ENCODE data around the gene GALNT7.

The GALNT7 gene

GRCh38 chr4:173177232-173177631 lies 8.6 kb downstream of the GALNT7 start:
- Histone ChIP-seq H3K4me1 (ENCODE audit: control insufficient read depth in 2 of 2, insufficient read depth in 1 of 2, low read depth in 1 of 2, low read length in 2 of 2) (peaks cover 0 to 8% of the 10 kb centered on the region in 2 donors), H2BK12ac (ENCODE audit: low read length) (no peak overlapping the region), H2BK15ac (ENCODE audit: low read length) (no peak overlapping the region), H4K91ac (ENCODE audit: low read depth, low read length, poor library complexity) (no peak overlapping the region), H3K27ac (replicated peaks; ENCODE audit: low read length) (no peak overlapping the region), H2BK120ac (ENCODE audit: low read depth, low read length) (no peak overlapping the region), H3K36me3 (replicated peaks in 1 of 2; ENCODE audit: control insufficient read depth in 2 of 2, insufficient read depth in 2 of 2, low read length in 2 of 2) (no peaks in the 10 kb centered on the region), H2BK5ac (ENCODE audit: low read length) (no peak overlapping the region), H3K14ac (ENCODE audit: low read length) (no peak overlapping the region), H3K27me3 (ENCODE audit: control insufficient read depth in 3 of 3, insufficient read depth in 3 of 3, low read depth in 1 of 3, low read length in 3 of 3) (no peaks in the 10 kb centered on the region), H3K18ac (ENCODE audit: low read length) (no peak overlapping the region), H3K79me1 (ENCODE audit: low read depth, low read length) (peaks cover 2% of the 10 kb centered on the region), H3K4me2 (ENCODE audit: insufficient read depth, low read length, poor library complexity, severe bottlenecking) (no peak overlapping the region), H3K23ac (ENCODE audit: low read depth, low read length, poor library complexity) (no peak overlapping the region), H4K8ac (ENCODE audit: low read depth, low read length) (no peak overlapping the region), H3K9ac (ENCODE audit: low read depth, low read length, poor library complexity) (no peak overlapping the region), H2AK5ac (ENCODE audit: low read depth, low read length) (no peak overlapping the region), H3K4me3 (ENCODE audit: low read length in 2 of 2) (no peak overlapping the region), H2AFZ (ENCODE audit: low read length) (no peak overlapping the region), H3K9me3 (replicated peaks in 1 of 2; ENCODE audit: control insufficient read depth in 2 of 2, insufficient read depth in 1 of 2, low read depth in 1 of 2, low read length in 2 of 2) (peaks cover 0 to 5% of the 10 kb centered on the region in 2 donors), H3K4ac (ENCODE audit: low read length) (no peak overlapping the region)
- DNase-seq (ENCODE audit: low spot score), result no peak
- WGBS, 2 donors (ENCODE audit: extremely low coverage in 2 of 2, insufficient read length in 2 of 2, insufficient replicate concordance in 1 of 2), result no CpG with 5 or more reads among the region's 3 CpGs

DNA sequence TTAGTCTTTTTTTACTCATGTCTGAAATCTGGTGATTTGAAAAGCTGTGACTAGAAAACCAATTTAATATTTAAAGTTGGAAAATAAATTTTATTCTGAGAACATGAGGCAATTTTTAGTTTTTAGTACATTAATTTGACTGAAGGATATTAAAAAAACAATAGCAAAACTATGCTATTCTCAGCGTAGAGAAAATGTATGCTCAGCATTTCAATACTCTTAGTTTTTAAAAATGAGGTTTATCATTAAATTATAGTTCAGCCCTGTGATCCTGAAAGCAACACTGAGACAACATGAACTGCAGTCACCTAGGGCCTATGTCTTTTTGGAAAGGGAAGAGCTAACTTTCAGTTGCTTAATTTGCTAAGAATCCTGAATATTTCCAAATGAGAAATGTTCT lies 9.5 kb downstream of the GALNT7 start:
- WGBS, 2 donors (ENCODE audit: extremely low coverage in 2 of 2, insufficient read length in 2 of 2, insufficient replicate concordance in 1 of 2), result no CpG with 5 or more reads among the region's 1 CpG
- Histone ChIP-seq H3K4me3 (ENCODE audit: low read length in 2 of 2) (no peak overlapping the region), H3K79me1 (ENCODE audit: low read depth, low read length) (peaks cover 4% of the 10 kb centered on the region), H3K36me3 (replicated peaks in 1 of 2; ENCODE audit: control insufficient read depth in 2 of 2, insufficient read depth in 2 of 2, low read length in 2 of 2) (no peaks in the 10 kb centered on the region), H2AK5ac (ENCODE audit: low read depth, low read length) (no peak overlapping the region), H3K4me2 (ENCODE audit: insufficient read depth, low read length, poor library complexity, severe bottlenecking) (no peak overlapping the region), H3K23ac (ENCODE audit: low read depth, low read length, poor library complexity) (no peak overlapping the region), H2BK120ac (ENCODE audit: low read depth, low read length) (no peak overlapping the region), H2AFZ (ENCODE audit: low read length) (no peak overlapping the region), H3K4me1 (ENCODE audit: control insufficient read depth in 2 of 2, insufficient read depth in 1 of 2, low read depth in 1 of 2, low read length in 2 of 2) (peaks cover 0 to 8% of the 10 kb centered on the region in 2 donors), H2BK12ac (ENCODE audit: low read length) (no peak overlapping the region), H3K27me3 (ENCODE audit: control insufficient read depth in 3 of 3, insufficient read depth in 3 of 3, low read depth in 1 of 3, low read length in 3 of 3) (no peaks in the 10 kb centered on the region), H3K9me3 (replicated peaks in 1 of 2; ENCODE audit: control insufficient read depth in 2 of 2, insufficient read depth in 1 of 2, low read depth in 1 of 2, low read length in 2 of 2) (no peaks in the 10 kb centered on the region), H3K14ac (ENCODE audit: low read length) (no peak overlapping the region), H4K8ac (ENCODE audit: low read depth, low read length) (no peak overlapping the region), H2BK5ac (ENCODE audit: low read length) (no peak overlapping the region), H4K91ac (ENCODE audit: low read depth, low read length, poor library complexity) (no peak overlapping the region), H3K4ac (ENCODE audit: low read length) (no peak overlapping the region), H3K18ac (ENCODE audit: low read length) (no peak overlapping the region), H3K27ac (replicated peaks; ENCODE audit: low read length) (no peak overlapping the region), H3K9ac (ENCODE audit: low read depth, low read length, poor library complexity) (no peak overlapping the region), H2BK15ac (ENCODE audit: low read length) (no peak overlapping the region)
- no peak for DNase-seq (ENCODE audit: low spot score)

DNA sequence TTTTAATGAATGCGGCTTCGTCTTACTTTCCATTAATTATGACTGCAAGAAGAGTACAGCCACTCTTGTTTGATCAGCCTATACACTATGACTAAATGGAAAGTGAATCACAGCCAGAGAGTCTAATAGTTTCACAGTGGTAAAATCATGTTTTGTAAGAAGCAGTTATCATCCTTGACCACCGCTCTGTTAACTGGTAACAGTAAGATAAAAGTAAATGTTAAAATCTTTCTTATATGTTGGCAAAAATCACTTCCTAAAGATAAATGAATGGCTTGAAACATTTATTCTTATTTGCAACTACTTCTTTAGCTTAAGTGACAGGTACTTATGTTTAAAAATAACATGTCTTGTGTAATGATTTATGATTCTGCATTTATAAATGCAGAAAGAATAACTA lies 13.2 kb downstream of the GALNT7 start:
- no peak overlapping the region for H2AFZ ChIP-seq (ENCODE audit: low read length)
- no peak overlapping the region for H3K4me3 ChIP-seq (ENCODE audit: low read length in 2 of 2)
- no peak overlapping the region for H3K27ac ChIP-seq (replicated peaks; ENCODE audit: low read length)
- no peak overlapping the region for H3K4me2 ChIP-seq (ENCODE audit: insufficient read depth, low read length, poor library complexity, severe bottlenecking)
- no peaks in the 10 kb centered on the region for H3K36me3 ChIP-seq (replicated peaks in 1 of 2; ENCODE audit: control insufficient read depth in 2 of 2, insufficient read depth in 2 of 2, low read length in 2 of 2)
- no peaks in the 10 kb centered on the region for H3K27me3 ChIP-seq (ENCODE audit: control insufficient read depth in 3 of 3, insufficient read depth in 3 of 3, low read depth in 1 of 3, low read length in 3 of 3)
- DNase-seq (ENCODE audit: low spot score), result no peak
- H3K4me1 ChIP-seq (ENCODE audit: control insufficient read depth in 2 of 2, insufficient read depth in 1 of 2, low read depth in 1 of 2, low read length in 2 of 2), result peaks cover 0 to 2% of the 10 kb centered on the region in 2 donors
- no peak overlapping the region for H4K8ac ChIP-seq (ENCODE audit: low read depth, low read length)
- H2BK15ac ChIP-seq (ENCODE audit: low read length), result no peak overlapping the region
- no peak overlapping the region for H3K18ac ChIP-seq (ENCODE audit: low read length)
- H2AK5ac ChIP-seq (ENCODE audit: low read depth, low read length), result no peak overlapping the region
- no peak overlapping the region for H2BK12ac ChIP-seq (ENCODE audit: low read length)
- H3K9ac ChIP-seq (ENCODE audit: low read depth, low read length, poor library complexity), result no peak overlapping the region
- H2BK5ac ChIP-seq (ENCODE audit: low read length), result no peak overlapping the region
- no peak overlapping the region for H4K91ac ChIP-seq (ENCODE audit: low read depth, low read length, poor library complexity)
- peaks cover 4% of the 10 kb centered on the region for H3K79me1 ChIP-seq (ENCODE audit: low read depth, low read length)
- no peaks in the 10 kb centered on the region for H3K9me3 ChIP-seq (replicated peaks in 1 of 2; ENCODE audit: control insufficient read depth in 2 of 2, insufficient read depth in 1 of 2, low read depth in 1 of 2, low read length in 2 of 2)
- H2BK120ac ChIP-seq (ENCODE audit: low read depth, low read length), result no peak overlapping the region
- H3K14ac ChIP-seq (ENCODE audit: low read length), result no peak overlapping the region
- H3K23ac ChIP-seq (ENCODE audit: low read depth, low read length, poor library complexity), result no peak overlapping the region
- no peak overlapping the region for H3K4ac ChIP-seq (ENCODE audit: low read length)
- WGBS, 2 donors (ENCODE audit: extremely low coverage in 2 of 2, insufficient read length in 2 of 2, insufficient replicate concordance in 1 of 2), result no CpG with 5 or more reads among the region's 3 CpGs

DNA sequence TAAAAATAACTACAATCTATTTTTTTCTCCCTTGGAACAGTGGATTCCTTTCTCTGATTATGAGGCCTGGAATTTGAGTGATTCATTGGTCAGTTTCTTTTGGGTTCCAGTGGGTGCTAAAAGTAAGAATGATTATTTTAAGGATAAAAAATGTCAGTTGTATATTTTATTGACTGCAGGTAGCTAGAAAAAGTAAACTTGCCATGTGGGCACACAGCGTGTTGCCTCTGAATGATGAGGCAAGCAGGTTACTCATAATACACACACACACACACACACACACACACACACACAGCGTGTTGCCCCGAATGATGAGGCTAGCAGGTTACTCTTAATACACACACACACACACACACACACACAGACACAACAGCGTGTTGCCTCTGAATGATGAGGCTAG lies 13.8 kb downstream of the GALNT7 start:
- Histone ChIP-seq H3K27me3 (ENCODE audit: control insufficient read depth in 3 of 3, insufficient read depth in 3 of 3, low read depth in 1 of 3, low read length in 3 of 3) (no peaks in the 10 kb centered on the region), H3K36me3 (replicated peaks in 1 of 2; ENCODE audit: control insufficient read depth in 2 of 2, insufficient read depth in 2 of 2, low read length in 2 of 2) (no peaks in the 10 kb centered on the region), H3K4me3 (ENCODE audit: low read length in 2 of 2) (no peak overlapping the region), H2BK5ac (ENCODE audit: low read length) (no peak overlapping the region), H3K27ac (replicated peaks; ENCODE audit: low read length) (no peak overlapping the region), H3K4me1 (ENCODE audit: control insufficient read depth in 2 of 2, insufficient read depth in 1 of 2, low read depth in 1 of 2, low read length in 2 of 2) (no peaks in the 10 kb centered on the region), H3K23ac (ENCODE audit: low read depth, low read length, poor library complexity) (no peak overlapping the region), H2BK12ac (ENCODE audit: low read length) (no peak overlapping the region), H2AK5ac (ENCODE audit: low read depth, low read length) (no peak overlapping the region), H3K4me2 (ENCODE audit: insufficient read depth, low read length, poor library complexity, severe bottlenecking) (no peak overlapping the region), H4K91ac (ENCODE audit: low read depth, low read length, poor library complexity) (no peak overlapping the region), H3K79me1 (ENCODE audit: low read depth, low read length) (peaks cover 4% of the 10 kb centered on the region), H3K18ac (ENCODE audit: low read length) (no peak overlapping the region), H3K14ac (ENCODE audit: low read length) (no peak overlapping the region), H2AFZ (ENCODE audit: low read length) (no peak overlapping the region), H3K9ac (ENCODE audit: low read depth, low read length, poor library complexity) (no peak overlapping the region), H4K8ac (ENCODE audit: low read depth, low read length) (no peak overlapping the region), H3K4ac (ENCODE audit: low read length) (no peak overlapping the region), H2BK15ac (ENCODE audit: low read length) (no peak overlapping the region), H3K9me3 (replicated peaks in 1 of 2; ENCODE audit: control insufficient read depth in 2 of 2, insufficient read depth in 1 of 2, low read depth in 1 of 2, low read length in 2 of 2) (no peaks in the 10 kb centered on the region), H2BK120ac (ENCODE audit: low read depth, low read length) (no peak overlapping the region)
- no peak for DNase-seq (ENCODE audit: low spot score)
- no CpG with 5 or more reads among the region's 4 CpGs for WGBS, 2 donors (ENCODE audit: extremely low coverage in 2 of 2, insufficient read length in 2 of 2, insufficient replicate concordance in 1 of 2)

Data from neuronal stem cell (in vitro differentiated cells).